Measurements from ENCODE around the gene CSNK2A1.

DNA sequence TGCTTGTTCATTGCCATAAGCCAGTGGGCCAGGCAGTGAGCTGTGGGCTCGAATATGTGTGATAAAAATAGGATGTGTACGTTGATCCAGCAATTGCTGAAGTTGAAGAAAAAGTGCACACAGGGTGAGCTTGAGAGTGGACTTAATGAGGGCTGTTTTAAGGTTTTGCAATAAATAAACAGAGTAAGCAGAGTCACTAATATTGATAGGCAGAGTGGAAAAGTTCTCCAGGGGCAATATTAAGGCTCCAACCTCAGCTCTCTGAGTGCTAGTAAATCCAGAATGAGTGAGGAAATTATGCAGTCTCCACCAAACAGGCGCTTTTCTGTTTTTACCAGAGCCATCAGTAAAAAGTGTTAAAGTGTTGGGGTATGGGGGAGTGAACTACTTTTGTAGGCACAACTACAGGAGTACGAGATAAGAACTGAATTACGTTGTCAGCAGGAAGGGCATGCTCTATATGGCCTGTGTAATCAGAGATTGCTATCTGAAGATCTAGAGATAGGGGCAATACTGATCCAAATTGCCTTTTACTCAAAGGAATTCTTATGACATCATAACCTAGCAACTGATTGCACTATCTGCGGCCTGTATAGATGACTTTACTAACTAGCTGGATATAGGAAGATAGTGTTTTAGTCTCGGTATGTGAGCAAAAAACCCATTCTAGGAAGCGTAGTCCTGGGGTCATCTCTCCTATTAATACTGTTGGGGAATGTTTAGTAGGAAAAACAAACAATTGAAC lies 73.7 kb downstream of the CSNK2A1 start:
- TF ChIP-seq, protein P1, sequence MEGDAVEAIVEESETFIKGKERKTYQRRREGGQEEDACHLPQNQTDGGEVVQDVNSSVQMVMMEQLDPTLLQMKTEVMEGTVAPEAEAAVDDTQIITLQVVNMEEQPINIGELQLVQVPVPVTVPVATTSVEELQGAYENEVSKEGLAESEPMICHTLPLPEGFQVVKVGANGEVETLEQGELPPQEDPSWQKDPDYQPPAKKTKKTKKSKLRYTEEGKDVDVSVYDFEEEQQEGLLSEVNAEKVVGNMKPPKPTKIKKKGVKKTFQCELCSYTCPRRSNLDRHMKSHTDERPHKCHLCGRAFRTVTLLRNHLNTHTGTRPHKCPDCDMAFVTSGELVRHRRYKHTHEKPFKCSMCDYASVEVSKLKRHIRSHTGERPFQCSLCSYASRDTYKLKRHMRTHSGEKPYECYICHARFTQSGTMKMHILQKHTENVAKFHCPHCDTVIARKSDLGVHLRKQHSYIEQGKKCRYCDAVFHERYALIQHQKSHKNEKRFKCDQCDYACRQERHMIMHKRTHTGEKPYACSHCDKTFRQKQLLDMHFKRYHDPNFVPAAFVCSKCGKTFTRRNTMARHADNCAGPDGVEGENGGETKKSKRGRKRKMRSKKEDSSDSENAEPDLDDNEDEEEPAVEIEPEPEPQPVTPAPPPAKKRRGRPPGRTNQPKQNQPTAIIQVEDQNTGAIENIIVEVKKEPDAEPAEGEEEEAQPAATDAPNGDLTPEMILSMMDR (IDR thresholded peaks at IDR 0.05), result no peak
- no peak for TF ChIP-seq POLR2A (IDR thresholded peaks at IDR 0.05)
